Measurements from ENCODE around the gene DUS2. TPM values are rescaled to one million over a fixed set of nuclear protein-coding genes. Genes with fewer than 3 reads are reported as not detected.
"Not testable (repeated sequence)": the region's sequence is repeated elsewhere in the genome, so short reads cannot be mapped to it uniquely, and the experiment has no call there.

Gene DUS2
- total and polyA plus RNA-seq, 4 donors = 6.9 to 10.7 (median 7.9) TPM

DNA sequence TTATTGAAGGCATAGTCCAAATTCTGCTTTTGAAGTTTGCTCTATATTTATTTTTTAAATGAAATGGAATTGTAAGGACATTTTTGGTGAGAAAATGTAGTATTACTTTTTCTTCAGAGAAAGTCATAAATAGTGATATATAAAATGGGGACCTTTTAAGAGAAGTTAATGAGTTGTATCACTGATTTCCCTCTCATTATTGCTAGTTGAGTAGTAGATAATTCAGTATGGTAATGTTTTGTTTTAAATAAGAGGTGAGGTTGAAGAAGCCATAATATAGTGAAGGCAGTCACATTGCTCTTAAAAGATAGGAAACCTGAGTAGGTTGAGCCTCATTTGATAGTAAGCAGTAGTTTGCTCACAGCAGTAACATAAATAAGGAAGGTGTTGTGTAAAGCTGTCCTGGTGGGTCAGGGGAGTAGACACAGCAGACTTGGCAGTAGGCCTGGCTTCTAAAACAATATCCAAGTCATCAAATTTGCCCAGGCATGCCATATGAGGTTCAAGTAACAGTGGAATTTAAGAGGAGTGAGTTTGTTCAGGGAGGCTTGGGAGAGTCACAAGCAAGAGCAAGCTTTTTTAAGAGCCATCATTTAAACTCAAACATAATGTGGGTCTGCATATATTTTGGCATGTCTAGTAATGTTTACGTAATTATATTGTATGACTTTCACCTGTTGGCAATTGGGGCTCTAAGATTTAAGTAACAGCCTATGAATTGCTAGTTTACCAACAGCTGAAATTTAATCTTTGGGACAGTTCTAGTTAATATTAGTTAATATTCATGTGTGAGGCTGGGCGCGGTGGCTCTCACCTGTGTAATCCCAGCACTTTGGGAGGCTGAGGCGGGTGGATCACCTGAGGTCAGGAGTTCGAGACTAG lies 68.5 kb downstream of the DUS2 start:
- 93% methylated on average over 5 of the region's 5 CpGs for WGBS
- Histone ChIP-seq H3K27me3 (ENCODE audit: control insufficient read depth in 4 of 4, insufficient read depth in 4 of 4, low read length in 3 of 4) (no peaks in the 10 kb centered on the region), H3K9ac (ENCODE audit: low read depth in 1 of 2, low read length in 2 of 2) (no peak overlapping the region), H3K4me1 (ENCODE audit: control insufficient read depth in 4 of 4, insufficient read depth in 4 of 4, low read length in 3 of 4) (peaks cover 12 to 54% (median 29%) of the 10 kb centered on the region in 4 donors), H3K4me3 (ENCODE audit: low read depth in 1 of 3, low read length in 3 of 3) (no peak overlapping the region), H3K9me3 (ENCODE audit: control insufficient read depth in 4 of 4, low read length in 3 of 4) (no peaks in the 10 kb centered on the region), H3K27ac (ENCODE audit: low read depth in 1 of 2, low read length in 2 of 2) (no peak overlapping the region), H3K36me3 (ENCODE audit: control insufficient read depth in 4 of 4, insufficient read depth in 3 of 4, low read depth in 1 of 4, low read length in 3 of 4) (no peaks in the 10 kb centered on the region)
- no peak for DNase-seq (ENCODE audit: low spot score)
- TF ChIP-seq EGR1 (IDR thresholded peaks at IDR 0.05; ENCODE audit: low read depth in 2 of 2) (no peak), GABPA (IDR thresholded peaks at IDR 0.05 in 1 of 2, conservative IDR thresholded peaks at IDR 0.05 in 1 of 2) (no peak), ZBTB33 (IDR thresholded peaks at IDR 0.05) (no peak), HNF4A (conservative IDR thresholded peaks at IDR 0.05) (no peak), FOXA1 (IDR thresholded peaks at IDR 0.05) (no peak), RAD21 (IDR thresholded peaks at IDR 0.05) (peak in 1 of 2 donors; percentile 16), RXRA (IDR thresholded peaks at IDR 0.05) (peak in 1 of 2 donors; percentile 7)
- TF ChIP-seq, protein P1, sequence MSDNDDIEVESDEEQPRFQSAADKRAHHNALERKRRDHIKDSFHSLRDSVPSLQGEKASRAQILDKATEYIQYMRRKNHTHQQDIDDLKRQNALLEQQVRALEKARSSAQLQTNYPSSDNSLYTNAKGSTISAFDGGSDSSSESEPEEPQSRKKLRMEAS (IDR thresholded peaks at IDR 0.05) = no peak

DNA sequence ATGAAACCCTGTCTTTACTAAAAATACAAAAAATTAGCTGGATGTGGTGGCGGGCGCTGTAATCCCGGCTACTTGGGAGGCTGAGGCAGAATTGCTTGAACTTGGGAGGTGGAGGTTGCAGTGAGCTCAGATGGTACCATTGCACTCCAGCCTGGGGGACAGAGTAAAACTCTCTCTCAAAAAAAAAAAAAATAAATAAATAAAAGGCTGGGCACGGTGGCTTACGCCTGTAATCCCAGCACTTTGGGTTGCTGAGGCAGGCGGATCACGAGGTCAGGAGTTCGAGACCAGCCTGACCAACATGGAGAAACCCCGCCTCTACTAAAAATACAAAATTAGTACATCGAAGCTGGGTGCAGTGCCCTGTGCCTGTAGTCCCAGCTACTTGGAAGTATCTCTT lies 69.2 kb downstream of the DUS2 start:
- H3K9me3 ChIP-seq (ENCODE audit: control insufficient read depth in 4 of 4, low read length in 3 of 4); H3K27me3 ChIP-seq (ENCODE audit: control insufficient read depth in 4 of 4, insufficient read depth in 4 of 4, low read length in 3 of 4); H3K36me3 ChIP-seq (ENCODE audit: control insufficient read depth in 4 of 4, insufficient read depth in 3 of 4, low read depth in 1 of 4, low read length in 3 of 4); DNase-seq (ENCODE audit: low spot score); H3K4me3 ChIP-seq (ENCODE audit: low read depth in 1 of 3, low read length in 3 of 3); H3K9ac ChIP-seq (ENCODE audit: low read depth in 1 of 2, low read length in 2 of 2); H3K27ac ChIP-seq (ENCODE audit: low read depth in 1 of 2, low read length in 2 of 2): not testable (repeated sequence)
- WGBS = 93% methylated on average over 10 of the region's 10 CpGs
- peaks cover 12 to 52% (median 25%) of the 10 kb centered on the region in 4 donors for H3K4me1 ChIP-seq (ENCODE audit: control insufficient read depth in 4 of 4, insufficient read depth in 4 of 4, low read length in 3 of 4)

DNA sequence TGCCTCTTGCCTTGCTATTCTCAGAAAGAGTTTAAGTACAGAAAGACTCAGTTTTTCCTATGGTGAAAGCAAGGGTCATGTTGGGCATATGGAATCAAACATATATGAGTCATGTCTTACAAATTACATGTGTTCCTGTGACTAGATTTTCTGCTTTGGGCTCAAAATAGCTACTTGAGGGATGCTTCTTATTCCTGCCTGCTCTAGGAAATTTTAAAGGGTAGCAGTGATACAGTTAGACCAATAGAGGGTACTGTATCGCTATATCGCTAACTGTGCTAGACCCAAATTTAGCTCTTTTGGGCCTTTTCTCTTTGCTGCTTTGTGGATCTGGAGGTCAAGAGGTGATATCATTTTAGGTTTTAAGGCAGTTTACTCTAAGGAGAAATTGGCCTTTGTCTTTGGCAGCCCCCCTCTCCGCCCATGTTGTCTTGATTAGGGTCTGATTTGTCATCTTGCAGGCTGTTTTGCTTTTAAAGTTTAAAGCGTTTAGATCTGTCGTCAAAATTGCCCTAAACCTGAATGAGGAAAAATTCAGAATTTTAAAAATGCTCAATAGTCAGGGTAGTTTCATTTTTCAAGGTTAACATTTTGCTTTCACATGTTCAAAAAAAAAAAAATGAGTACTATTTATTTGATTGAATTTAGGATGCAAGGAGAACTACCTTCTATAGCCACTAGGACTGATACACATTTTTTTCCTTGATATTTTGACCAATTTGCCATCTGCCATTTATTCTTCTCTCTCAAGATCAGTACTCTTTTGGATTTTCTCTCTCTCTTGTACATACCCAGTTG lies 70.9 kb downstream of the DUS2 start:
- Histone ChIP-seq H3K4me1 (ENCODE audit: control insufficient read depth in 4 of 4, insufficient read depth in 4 of 4, low read length in 3 of 4) (peaks cover 9 to 42% (median 21%) of the 10 kb centered on the region in 4 donors), H3K36me3 (ENCODE audit: control insufficient read depth in 4 of 4, insufficient read depth in 3 of 4, low read depth in 1 of 4, low read length in 3 of 4) (no peaks in the 10 kb centered on the region), H3K9ac (ENCODE audit: low read depth in 1 of 2, low read length in 2 of 2) (no peak overlapping the region), H3K4me3 (ENCODE audit: low read depth in 1 of 3, low read length in 3 of 3) (no peak overlapping the region), H3K9me3 (ENCODE audit: control insufficient read depth in 4 of 4, low read length in 3 of 4) (no peaks in the 10 kb centered on the region), H3K27me3 (ENCODE audit: control insufficient read depth in 4 of 4, insufficient read depth in 4 of 4, low read length in 3 of 4) (no peaks in the 10 kb centered on the region), H3K27ac (ENCODE audit: low read depth in 1 of 2, low read length in 2 of 2) (no peak overlapping the region)
- WGBS = 84% methylated on average over 5 of the region's 5 CpGs
- no peak for DNase-seq (ENCODE audit: low spot score)
- TF ChIP-seq, protein P1 (IDR thresholded peaks at IDR 0.05) = no peak
- peak; percentile 62 to 65 for TF ChIP-seq RAD21 (IDR thresholded peaks at IDR 0.05)
- no peak for TF ChIP-seq HNF4A (conservative IDR thresholded peaks at IDR 0.05)
- TF ChIP-seq, protein P2, sequence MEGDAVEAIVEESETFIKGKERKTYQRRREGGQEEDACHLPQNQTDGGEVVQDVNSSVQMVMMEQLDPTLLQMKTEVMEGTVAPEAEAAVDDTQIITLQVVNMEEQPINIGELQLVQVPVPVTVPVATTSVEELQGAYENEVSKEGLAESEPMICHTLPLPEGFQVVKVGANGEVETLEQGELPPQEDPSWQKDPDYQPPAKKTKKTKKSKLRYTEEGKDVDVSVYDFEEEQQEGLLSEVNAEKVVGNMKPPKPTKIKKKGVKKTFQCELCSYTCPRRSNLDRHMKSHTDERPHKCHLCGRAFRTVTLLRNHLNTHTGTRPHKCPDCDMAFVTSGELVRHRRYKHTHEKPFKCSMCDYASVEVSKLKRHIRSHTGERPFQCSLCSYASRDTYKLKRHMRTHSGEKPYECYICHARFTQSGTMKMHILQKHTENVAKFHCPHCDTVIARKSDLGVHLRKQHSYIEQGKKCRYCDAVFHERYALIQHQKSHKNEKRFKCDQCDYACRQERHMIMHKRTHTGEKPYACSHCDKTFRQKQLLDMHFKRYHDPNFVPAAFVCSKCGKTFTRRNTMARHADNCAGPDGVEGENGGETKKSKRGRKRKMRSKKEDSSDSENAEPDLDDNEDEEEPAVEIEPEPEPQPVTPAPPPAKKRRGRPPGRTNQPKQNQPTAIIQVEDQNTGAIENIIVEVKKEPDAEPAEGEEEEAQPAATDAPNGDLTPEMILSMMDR (IDR thresholded peaks at IDR 0.05; ENCODE audit: low read depth, low read length, missing input control) = peak; percentile 27
- no peak for TF ChIP-seq FOXA1 (IDR thresholded peaks at IDR 0.05)
- TF ChIP-seq RXRA (IDR thresholded peaks at IDR 0.05) = peak in 1 of 2 donors; percentile 5
- TF ChIP-seq REST (IDR thresholded peaks at IDR 0.05) = no peak
- TF ChIP-seq ATF3 (IDR thresholded peaks at IDR 0.05) = no peak
- TF ChIP-seq JUND (IDR thresholded peaks at IDR 0.05) = no peak
- no peak for TF ChIP-seq EGR1 (IDR thresholded peaks at IDR 0.05; ENCODE audit: low read depth in 2 of 2)
- TF ChIP-seq NR2F2 (IDR thresholded peaks at IDR 0.05) = peak; percentile 66
- no peak for TF ChIP-seq HNF4G (IDR thresholded peaks at IDR 0.05)
- TF ChIP-seq YY1 (IDR thresholded peaks at IDR 0.05) = no peak
- TF ChIP-seq TAF1 (conservative IDR thresholded peaks at IDR 0.05) = no peak
- no peak for TF ChIP-seq SP1 (IDR thresholded peaks at IDR 0.05)
